NCI-H146 treated with DMSO at 0.1 percent for 48 hours (cell line): ENCODE data around the gene ANTXR1.

Source experiments
- DNase-seq: peaks from one replicate; lab custom pipeline; 2025; ENCODE audit not compliant: unreplicated experiment; lab: John Stamatoyannopoulos, UW

Gene ANTXR1

GRCh38 chr2:69203166-69203985 is 190.4 kb downstream of the ANTXR1 start:
- no peak for DNase-seq

GRCh38 chr2:69204654-69205053 is 191.7 kb downstream of the ANTXR1 start:
- DNase-seq, result no peak

- DNase-seq, result no peak
These were observed 192.1 kb downstream of the ANTXR1 start for GRCh38 chr2:69205076-69205475.

GRCh38 chr2:69205491-69205890 is 192.5 kb downstream of the ANTXR1 start:
- no peak for DNase-seq

GRCh38 chr2:69208023-69208595 is 195.1 kb downstream of the ANTXR1 start:
- no peak for DNase-seq

GRCh38 chr2:69209482-69209881 is 196.5 kb downstream of the ANTXR1 start:
- no peak for DNase-seq

GRCh38 chr2:69210385-69210784 is 197.4 kb downstream of the ANTXR1 start:
- DNase-seq, result no peak

GRCh38 chr2:69211048-69211447 is 198.1 kb downstream of the ANTXR1 start:
- DNase-seq, result no peak

- DNase-seq, result no peak
These were observed 198.7 kb downstream of the ANTXR1 start for GRCh38 chr2:69211686-69212085.

GRCh38 chr2:69212238-69213028 is 199.5 kb downstream of the ANTXR1 start:
- DNase-seq, result no peak

GRCh38 chr2:69213201-69213600 is 200.2 kb downstream of the ANTXR1 start:
- DNase-seq, result no peak

- no peak for DNase-seq
These were observed 200.8 kb downstream of the ANTXR1 start for GRCh38 chr2:69213782-69214181.

- DNase-seq, result no peak
These were observed 201.9 kb downstream of the ANTXR1 start for GRCh38 chr2:69214898-69215297.

GRCh38 chr2:69216535-69217332 is 203.8 kb downstream of the ANTXR1 start:
- no peak for DNase-seq

- no peak for DNase-seq
These were observed 204.5 kb downstream of the ANTXR1 start for GRCh38 chr2:69217333-69218080.

GRCh38 chr2:69221512-69221911 is 208.5 kb downstream of the ANTXR1 start:
- no peak for DNase-seq

- no peak for DNase-seq
These were observed 209.2 kb downstream of the ANTXR1 start for GRCh38 chr2:69221960-69222751.

GRCh38 chr2:69222953-69223658 is 210.1 kb downstream of the ANTXR1 start:
- DNase-seq, result no peak
